ENCODE measurements around the gene POLE.

The POLE gene

GRCh38 chr12:132651444-132652100 is 35.6 kb downstream of the POLE start:
- Histone ChIP-seq H3K79me2 (ENCODE audit: control insufficient read depth, insufficient read depth, low read length, unreplicated experiment) (no peaks in the 10 kb centered on the region), H3K27me3 (ENCODE audit: insufficient read depth, low read length) (no peaks in the 10 kb centered on the region), H3K4me1 (ENCODE audit: control insufficient read depth, insufficient read depth, low read length, unreplicated experiment) (no peaks in the 10 kb centered on the region), H2AFZ (ENCODE audit: low read length, unreplicated experiment) (no peak overlapping the region), H3K4me3 (ENCODE audit: low read depth, low read length) (no peak overlapping the region), H3K27ac (ENCODE audit: low read depth, low read length) (no peak overlapping the region), H3K36me3 (ENCODE audit: insufficient read depth, low read length) (peaks cover 40% of the 10 kb centered on the region)

DNA sequence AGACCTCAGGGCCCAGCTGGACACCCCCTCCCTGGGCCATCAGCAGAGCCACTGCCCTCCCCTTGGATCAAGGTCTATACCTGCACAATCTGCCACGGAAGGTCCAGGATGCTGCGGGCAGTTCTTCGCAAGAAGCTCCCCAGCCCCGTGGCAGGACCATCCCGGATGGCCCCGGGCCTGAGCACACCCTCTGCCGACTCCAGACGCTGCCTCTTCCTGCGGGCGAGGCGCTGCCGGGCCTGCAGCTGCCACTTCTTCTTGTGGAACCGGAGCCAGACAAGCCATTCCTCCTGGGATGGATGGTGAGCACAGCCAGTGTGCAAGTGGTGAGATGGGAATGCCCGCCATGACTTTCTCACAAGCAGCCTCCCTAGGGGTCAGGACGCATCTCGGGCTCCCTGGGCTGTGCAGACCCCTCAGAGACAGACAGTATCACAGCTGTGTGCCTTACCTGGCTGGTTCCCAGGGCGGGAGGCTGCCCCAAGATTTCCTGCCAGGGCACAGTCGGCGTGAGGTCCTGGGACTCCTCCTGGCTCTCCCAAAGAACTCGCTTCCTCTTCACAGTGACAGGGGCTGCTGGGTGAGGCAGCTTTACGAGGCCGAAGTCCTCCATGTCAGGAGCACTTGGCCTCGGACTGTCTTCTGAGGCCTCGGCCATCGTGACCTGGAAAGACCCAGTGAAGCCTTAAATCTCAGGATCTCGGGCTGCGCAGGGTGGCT is 37.8 kb downstream of the POLE start:
- H3K4me3 ChIP-seq (ENCODE audit: low read depth, low read length), result no peak overlapping the region
- no peaks in the 10 kb centered on the region for H3K79me2 ChIP-seq (ENCODE audit: control insufficient read depth, insufficient read depth, low read length, unreplicated experiment)
- no peak overlapping the region for H2AFZ ChIP-seq (ENCODE audit: low read length, unreplicated experiment)
- H3K27me3 ChIP-seq (ENCODE audit: insufficient read depth, low read length), result no peaks in the 10 kb centered on the region
- H3K4me1 ChIP-seq (ENCODE audit: control insufficient read depth, insufficient read depth, low read length, unreplicated experiment), result no peaks in the 10 kb centered on the region
- H3K36me3 ChIP-seq (ENCODE audit: insufficient read depth, low read length), result peaks cover 36% of the 10 kb centered on the region; the same call in 1 of the 2 replicates
- H3K27ac ChIP-seq (ENCODE audit: low read depth, low read length), result no peak overlapping the region

- H3K4me1 ChIP-seq (ENCODE audit: control insufficient read depth, insufficient read depth, low read length, unreplicated experiment), result no peaks in the 10 kb centered on the region
- H3K27ac ChIP-seq (ENCODE audit: low read depth, low read length), result no peak overlapping the region
- H3K4me3 ChIP-seq (ENCODE audit: low read depth, low read length), result no peak overlapping the region
- no peaks in the 10 kb centered on the region for H3K27me3 ChIP-seq (ENCODE audit: insufficient read depth, low read length)
- no peaks in the 10 kb centered on the region for H3K79me2 ChIP-seq (ENCODE audit: control insufficient read depth, insufficient read depth, low read length, unreplicated experiment)
- H2AFZ ChIP-seq (ENCODE audit: low read length, unreplicated experiment), result no peak overlapping the region
- peaks cover 32% of the 10 kb centered on the region; the same call in 1 of the 2 replicates for H3K36me3 ChIP-seq (ENCODE audit: insufficient read depth, low read length)
Observed at GRCh38 chr12:132648616-132649225, 38.4 kb downstream of the POLE start.

- no peak overlapping the region for H3K27ac ChIP-seq (ENCODE audit: low read depth, low read length)
- H3K79me2 ChIP-seq (ENCODE audit: control insufficient read depth, insufficient read depth, low read length, unreplicated experiment), result no peaks in the 10 kb centered on the region
- H2AFZ ChIP-seq (ENCODE audit: low read length, unreplicated experiment), result no peak overlapping the region
- no peak overlapping the region for H3K4me3 ChIP-seq (ENCODE audit: low read depth, low read length)
- no peaks in the 10 kb centered on the region for H3K4me1 ChIP-seq (ENCODE audit: control insufficient read depth, insufficient read depth, low read length, unreplicated experiment)
- H3K27me3 ChIP-seq (ENCODE audit: insufficient read depth, low read length), result no peaks in the 10 kb centered on the region
- H3K36me3 ChIP-seq (ENCODE audit: insufficient read depth, low read length), result peaks cover 26% of the 10 kb centered on the region; the same call in 1 of the 2 replicates
Observed at GRCh38 chr12:132647858-132648257, 39.3 kb downstream of the POLE start.

DNA sequence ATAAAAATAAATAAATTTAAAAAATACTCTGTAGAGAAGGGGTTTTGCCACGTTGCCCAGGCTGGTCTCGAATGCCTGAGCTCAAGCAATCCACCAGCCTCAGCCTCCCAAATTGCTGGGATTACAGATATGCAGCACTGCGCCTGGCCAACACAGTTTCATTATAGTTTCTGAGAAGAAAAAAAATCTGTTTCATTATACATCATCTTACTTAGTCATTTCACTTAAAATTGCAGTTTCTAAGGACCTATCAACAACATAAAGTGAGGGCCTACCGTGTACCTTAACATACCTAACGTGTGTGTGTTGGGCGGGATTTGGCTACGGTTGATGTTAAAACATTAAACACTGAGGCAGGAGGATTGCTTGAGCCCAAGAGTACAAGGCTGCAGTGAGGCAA is 40.3 kb downstream of the POLE start:
- Histone ChIP-seq H3K27ac (ENCODE audit: low read depth, low read length) (no peak overlapping the region), H2AFZ (ENCODE audit: low read length, unreplicated experiment) (no peak overlapping the region), H3K4me3 (ENCODE audit: low read depth, low read length) (no peak overlapping the region), H3K27me3 (ENCODE audit: insufficient read depth, low read length) (no peaks in the 10 kb centered on the region), H3K79me2 (ENCODE audit: control insufficient read depth, insufficient read depth, low read length, unreplicated experiment) (no peaks in the 10 kb centered on the region), H3K36me3 (ENCODE audit: insufficient read depth, low read length) (peaks cover 20% of the 10 kb centered on the region; the same call in 1 of the 2 replicates), H3K4me1 (ENCODE audit: control insufficient read depth, insufficient read depth, low read length, unreplicated experiment) (no peaks in the 10 kb centered on the region)

- Histone ChIP-seq H3K4me3 (ENCODE audit: low read depth, low read length) (no peak overlapping the region), H3K27me3 (ENCODE audit: insufficient read depth, low read length) (no peaks in the 10 kb centered on the region), H2AFZ (ENCODE audit: low read length, unreplicated experiment) (no peak overlapping the region), H3K27ac (ENCODE audit: low read depth, low read length) (no peak overlapping the region), H3K4me1 (ENCODE audit: control insufficient read depth, insufficient read depth, low read length, unreplicated experiment) (no peaks in the 10 kb centered on the region), H3K36me3 (ENCODE audit: insufficient read depth, low read length) (peaks cover 14% of the 10 kb centered on the region; the same call in 1 of the 2 replicates), H3K79me2 (ENCODE audit: control insufficient read depth, insufficient read depth, low read length, unreplicated experiment) (no peaks in the 10 kb centered on the region)
Observed at GRCh38 chr12:132642846-132643835, 44.0 kb downstream of the POLE start.

- Histone ChIP-seq H3K36me3 (ENCODE audit: insufficient read depth, low read length) (peaks cover 6% of the 10 kb centered on the region; the same call in 1 of the 2 replicates), H3K4me1 (ENCODE audit: control insufficient read depth, insufficient read depth, low read length, unreplicated experiment) (no peaks in the 10 kb centered on the region), H3K27ac (ENCODE audit: low read depth, low read length) (no peak overlapping the region), H3K4me3 (ENCODE audit: low read depth, low read length) (no peak overlapping the region), H2AFZ (ENCODE audit: low read length, unreplicated experiment) (no peak overlapping the region), H3K27me3 (ENCODE audit: insufficient read depth, low read length) (no peaks in the 10 kb centered on the region), H3K79me2 (ENCODE audit: control insufficient read depth, insufficient read depth, low read length, unreplicated experiment) (no peaks in the 10 kb centered on the region)
Observed at GRCh38 chr12:132641811-132642650, 45.1 kb downstream of the POLE start.

DNA sequence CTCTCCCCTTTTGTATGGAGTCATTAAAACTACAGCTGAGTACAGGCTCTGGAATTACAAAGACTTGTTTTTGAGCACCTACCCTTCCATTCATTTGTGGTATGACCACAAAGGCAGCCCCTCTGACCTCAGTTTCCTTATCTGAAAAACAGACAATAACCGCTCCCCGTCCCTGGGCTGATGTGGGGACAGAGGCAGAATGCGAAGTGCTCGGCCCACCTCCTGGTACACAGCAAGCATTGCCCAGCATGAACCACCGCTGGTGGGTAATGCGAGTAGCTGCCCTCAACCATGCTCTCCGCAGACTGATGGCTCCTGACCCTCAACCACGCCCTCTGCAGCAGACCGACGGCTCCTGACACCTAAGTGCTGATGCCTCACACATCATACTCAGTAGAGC is 46.2 kb downstream of the POLE start:
- Histone ChIP-seq H3K4me3 (ENCODE audit: low read depth, low read length) (no peak overlapping the region), H3K4me1 (ENCODE audit: control insufficient read depth, insufficient read depth, low read length, unreplicated experiment) (no peaks in the 10 kb centered on the region), H2AFZ (ENCODE audit: low read length, unreplicated experiment) (no peak overlapping the region), H3K27me3 (ENCODE audit: insufficient read depth, low read length) (no peaks in the 10 kb centered on the region), H3K27ac (ENCODE audit: low read depth, low read length) (no peak overlapping the region), H3K79me2 (ENCODE audit: control insufficient read depth, insufficient read depth, low read length, unreplicated experiment) (no peaks in the 10 kb centered on the region), H3K36me3 (ENCODE audit: insufficient read depth, low read length) (peaks cover 2% of the 10 kb centered on the region; the same call in 1 of the 2 replicates)

DNA sequence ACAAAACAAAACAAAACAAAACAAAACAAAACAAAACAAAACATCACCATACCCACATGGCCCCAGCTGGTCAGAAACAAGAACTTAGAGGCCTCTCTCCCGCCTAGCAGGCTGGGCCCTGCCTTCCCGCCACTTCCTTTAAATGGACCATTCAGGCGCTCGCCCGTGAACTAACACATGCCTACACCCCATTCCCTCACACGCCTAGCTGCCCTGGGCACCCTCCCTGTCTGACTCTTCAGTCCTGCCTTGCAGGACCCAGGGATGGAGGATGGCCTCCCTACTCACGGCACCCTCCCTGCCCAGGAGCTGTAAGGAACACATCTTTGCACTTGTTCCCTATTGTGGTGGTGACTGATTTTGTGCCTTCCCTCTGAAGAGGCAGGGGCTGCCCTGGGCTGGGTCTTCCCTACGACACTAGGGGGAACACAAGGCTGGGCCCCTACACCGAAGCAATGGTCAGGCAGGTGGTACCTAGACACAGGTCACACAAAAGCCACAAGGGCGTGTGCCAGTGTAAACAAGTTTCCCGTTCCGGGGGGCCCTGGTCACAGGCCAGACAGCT is 47.1 kb downstream of the POLE start:
- Histone ChIP-seq H2AFZ (ENCODE audit: low read length, unreplicated experiment) (no peak overlapping the region), H3K79me2 (ENCODE audit: control insufficient read depth, insufficient read depth, low read length, unreplicated experiment) (no peaks in the 10 kb centered on the region), H3K4me1 (ENCODE audit: control insufficient read depth, insufficient read depth, low read length, unreplicated experiment) (no peaks in the 10 kb centered on the region), H3K4me3 (ENCODE audit: low read depth, low read length) (no peak overlapping the region), H3K36me3 (ENCODE audit: insufficient read depth, low read length) (no peaks in the 10 kb centered on the region), H3K27ac (ENCODE audit: low read depth, low read length) (no peak overlapping the region), H3K27me3 (ENCODE audit: insufficient read depth, low read length) (no peaks in the 10 kb centered on the region)

Measured in ACC112 (cell line).